Measurements from ENCODE around the gene ZBTB37.

The ZBTB37 gene

DNA sequence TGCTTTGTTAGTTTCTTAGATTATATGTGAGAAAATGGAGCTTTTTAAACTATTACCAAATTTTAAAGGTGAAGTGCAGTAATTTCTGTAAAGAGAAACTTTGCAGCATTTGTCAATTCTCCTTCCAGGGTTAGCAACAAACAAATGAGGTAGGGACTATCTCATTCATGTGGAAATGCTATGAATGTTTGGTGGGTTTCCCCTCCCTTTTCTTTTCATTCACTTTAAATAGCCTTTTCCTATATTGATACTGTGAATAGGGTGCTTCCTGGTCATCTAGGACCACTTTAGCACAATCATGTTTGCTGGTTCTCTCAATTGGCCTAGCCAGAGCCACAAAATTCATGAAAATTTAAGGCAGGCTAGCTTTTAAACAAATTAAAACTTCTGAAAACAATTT, 20.6 kb downstream of the ZBTB37 start:
- TF ChIP-seq CTCF (IDR thresholded peaks at IDR 0.05; ENCODE audit: borderline replicate concordance, insufficient read depth, low read depth, low read length): no peak
- H3K4me3 ChIP-seq (ENCODE audit: low read depth, low read length): no peak overlapping the region

- TF ChIP-seq CTCF (IDR thresholded peaks at IDR 0.05; ENCODE audit: borderline replicate concordance, insufficient read depth, low read depth, low read length): no peak
- no peak overlapping the region for H3K4me3 ChIP-seq (ENCODE audit: low read depth, low read length)
Observed at GRCh38 chr1:173889885-173890284, 21.7 kb downstream of the ZBTB37 start.

GRCh38 chr1:173893611-173894010, 25.4 kb downstream of the ZBTB37 start:
- no peak overlapping the region for H3K4me3 ChIP-seq (ENCODE audit: low read depth, low read length)
- TF ChIP-seq CTCF (IDR thresholded peaks at IDR 0.05; ENCODE audit: borderline replicate concordance, insufficient read depth, low read depth, low read length): no peak

- H3K4me3 ChIP-seq (ENCODE audit: low read depth, low read length): no peak overlapping the region
- TF ChIP-seq CTCF (IDR thresholded peaks at IDR 0.05; ENCODE audit: borderline replicate concordance, insufficient read depth, low read depth, low read length): no peak
Observed at GRCh38 chr1:173894189-173894588, 26.0 kb downstream of the ZBTB37 start.

DNA sequence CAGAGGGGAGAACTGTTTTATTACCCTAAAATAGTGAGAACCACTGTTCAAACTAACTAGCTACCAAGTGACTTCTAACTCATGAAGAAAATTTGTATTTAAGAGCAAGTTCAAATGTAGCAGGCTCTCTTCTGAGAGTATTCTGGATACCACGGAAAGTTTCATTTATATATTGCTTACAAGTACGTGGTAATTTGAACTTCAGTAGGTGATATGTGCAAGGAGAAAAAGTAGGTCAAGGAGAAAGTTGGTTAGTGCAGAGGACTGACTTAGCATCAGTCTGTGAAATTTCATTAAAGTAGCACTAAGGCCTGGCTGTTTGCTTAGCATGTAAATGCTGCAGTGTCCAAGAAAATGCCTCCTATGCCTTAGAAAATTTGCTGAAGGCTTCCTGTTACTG, 32.2 kb downstream of the ZBTB37 start:
- no peak overlapping the region for H3K4me3 ChIP-seq (ENCODE audit: low read depth, low read length)
- TF ChIP-seq CTCF (IDR thresholded peaks at IDR 0.05; ENCODE audit: borderline replicate concordance, insufficient read depth, low read depth, low read length): no peak

DNA sequence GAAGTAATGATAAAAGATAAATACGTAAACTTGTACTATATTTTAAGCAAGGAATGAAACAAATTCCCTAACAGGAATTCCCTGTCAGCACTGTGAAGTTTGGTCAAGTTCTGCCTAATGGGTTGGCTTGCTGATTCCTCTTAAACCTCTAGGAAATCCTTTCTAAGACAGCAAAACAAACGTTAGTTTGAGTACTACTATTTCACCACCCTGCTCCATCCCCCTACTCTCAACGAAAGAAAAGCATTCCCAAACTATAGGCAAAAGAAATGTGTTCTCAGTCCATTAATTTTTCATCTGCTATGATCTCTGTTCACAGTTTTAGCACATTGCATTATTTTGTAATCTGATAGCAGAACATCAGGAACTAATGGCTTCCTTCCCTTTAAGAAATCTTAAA, 32.8 kb downstream of the ZBTB37 start:
- no peak overlapping the region for H3K4me3 ChIP-seq (ENCODE audit: low read depth, low read length)
- no peak for TF ChIP-seq CTCF (IDR thresholded peaks at IDR 0.05; ENCODE audit: borderline replicate concordance, insufficient read depth, low read depth, low read length)

GRCh38 chr1:173903827-173904531, 35.8 kb downstream of the ZBTB37 start:
- H3K4me3 ChIP-seq (ENCODE audit: low read depth, low read length): no peak overlapping the region
- TF ChIP-seq CTCF (IDR thresholded peaks at IDR 0.05; ENCODE audit: borderline replicate concordance, insufficient read depth, low read depth, low read length): no peak
